ENCODE results near the gene SHOC2.
"Not testable (repeated sequence)": the region's sequence is repeated elsewhere in the genome, so short reads cannot be mapped to it uniquely, and the experiment has no call there.

SHOC2 gene

GRCh38 chr10:110885932-110886674, 33.3 kb upstream of the SHOC2 start:
- no peak for TF ChIP-seq ZNF274 (IDR thresholded peaks at IDR 0.05; ENCODE audit: low read depth, low read length)
- no peak overlapping the region for H3K4me3 ChIP-seq (ENCODE audit: low read length)

- no peak overlapping the region for H3K4me3 ChIP-seq (ENCODE audit: low read length)
- no peak for TF ChIP-seq ZNF274 (IDR thresholded peaks at IDR 0.05; ENCODE audit: low read depth, low read length)
These were observed 31.8 kb upstream of the SHOC2 start for GRCh38 chr10:110887560-110887959.

GRCh38 chr10:110892602-110893288, 26.7 kb upstream of the SHOC2 start:
- no peak overlapping the region for H3K4me3 ChIP-seq (ENCODE audit: low read length)
- no peak for TF ChIP-seq ZNF274 (IDR thresholded peaks at IDR 0.05; ENCODE audit: low read depth, low read length)

- H3K4me3 ChIP-seq (ENCODE audit: low read length): no peak overlapping the region
- no peak for TF ChIP-seq ZNF274 (IDR thresholded peaks at IDR 0.05; ENCODE audit: low read depth, low read length)
These were observed 25.7 kb upstream of the SHOC2 start for GRCh38 chr10:110893559-110894179.

- no peak overlapping the region for H3K4me3 ChIP-seq (ENCODE audit: low read length)
- TF ChIP-seq ZNF274 (IDR thresholded peaks at IDR 0.05; ENCODE audit: low read depth, low read length): no peak
These were observed 22.2 kb upstream of the SHOC2 start for GRCh38 chr10:110897184-110897583.

- TF ChIP-seq ZNF274 (IDR thresholded peaks at IDR 0.05; ENCODE audit: low read depth, low read length): no peak
- no peak overlapping the region for H3K4me3 ChIP-seq (ENCODE audit: low read length)
These were observed 21.0 kb upstream of the SHOC2 start for GRCh38 chr10:110898391-110898790.

GRCh38 chr10:110900983-110901382, 18.4 kb upstream of the SHOC2 start:
- TF ChIP-seq ZNF274 (IDR thresholded peaks at IDR 0.05; ENCODE audit: low read depth, low read length): no peak
- no peak overlapping the region for H3K4me3 ChIP-seq (ENCODE audit: low read length)

GRCh38 chr10:110901954-110902819, 17.2 kb upstream of the SHOC2 start:
- TF ChIP-seq ZNF274 (IDR thresholded peaks at IDR 0.05; ENCODE audit: low read depth, low read length): no peak

GRCh38 chr10:110903280-110904278, 15.8 kb upstream of the SHOC2 start:
- TF ChIP-seq ZNF274 (IDR thresholded peaks at IDR 0.05; ENCODE audit: low read depth, low read length): no peak
- H3K4me3 ChIP-seq (ENCODE audit: low read length): no peak overlapping the region

More at GRCh38 chr10:110901954-110902819, 17.2 kb upstream of the SHOC2 start:
- no peak overlapping the region for H3K4me3 ChIP-seq (ENCODE audit: low read length)

- no peak for TF ChIP-seq ZNF274 (IDR thresholded peaks at IDR 0.05; ENCODE audit: low read depth, low read length)
- no peak overlapping the region for H3K4me3 ChIP-seq (ENCODE audit: low read length)
These were observed 9.3 kb upstream of the SHOC2 start for GRCh38 chr10:110910138-110910537.

- TF ChIP-seq ZNF274 (IDR thresholded peaks at IDR 0.05; ENCODE audit: low read depth, low read length): no peak
- no peak overlapping the region for H3K4me3 ChIP-seq (ENCODE audit: low read length)
These were observed 7.0 kb upstream of the SHOC2 start for GRCh38 chr10:110912374-110912773.

GRCh38 chr10:110914431-110914830, 5.0 kb upstream of the SHOC2 start:
- TF ChIP-seq ZNF274 (IDR thresholded peaks at IDR 0.05; ENCODE audit: low read depth, low read length): no peak
- H3K4me3 ChIP-seq (ENCODE audit: low read length): no peak overlapping the region

- TF ChIP-seq ZNF274 (IDR thresholded peaks at IDR 0.05; ENCODE audit: low read depth, low read length): no peak
- no peak overlapping the region; the same call in 1 of the 2 replicates for H3K4me3 ChIP-seq (ENCODE audit: low read length)
These were observed 4.4 kb upstream of the SHOC2 start for GRCh38 chr10:110915035-110915434.

- not testable (repeated sequence) for H3K4me3 ChIP-seq (ENCODE audit: low read length)
These were observed 3.8 kb upstream of the SHOC2 start for GRCh38 chr10:110915600-110915999.
